H1 (cell line): ENCODE results near the gene PFDN5. TPM values are rescaled to one million over a fixed set of nuclear protein-coding genes. Genes with fewer than 3 reads are reported as not detected.

Experiments used
- CTCF ChIA-PET: fragments of 300-600 bp; sonication (Branson Sonifier 250); formaldehyde crosslinking; loops from one replicate; lab custom pipeline; 2021; ENCODE audit not compliant: partially characterized antibody; lab: Charles Lee
- POLR2A ChIA-PET: fragments of 300-600 bp; sonication (Branson Sonifier 250); formaldehyde crosslinking; loops from one replicate; lab custom pipeline; 2021; ENCODE audit warnings: inconsistent platforms; ENCODE audit not compliant: partially characterized antibody; lab: Charles Lee
- DNase-seq, 2 experiments: peaks; one replicate each; pipeline versions ENCODE4 v3.0.0 to v3.0.0-alpha.2; 2010 to 2022; ENCODE audit warnings: low spot score in 2 of 2, low read depth in 1 of 2, mixed read lengths in 1 of 2
- FAIRE-seq: peaks from 2 replicates; lab custom pipeline; 2011; peaks lifted over from hg19 to GRCh38; lab: Jason Lieb, UNC
- H2AFZ ChIP-seq: 2 replicates; pipeline ENCODE4 v1.8.1; 2012; ENCODE audit warnings: low read length, inconsistent platforms
- H2AK5ac ChIP-seq: 2 replicates; pipeline ENCODE4 v1.6.1; 2013; ENCODE audit warnings: low read depth, low read length
- H2BK120ac ChIP-seq: replicated peaks from 2 replicates; pipeline ENCODE3; 2013; ENCODE audit warnings: low read depth, low read length, inconsistent platforms
- H2BK12ac ChIP-seq: 2 replicates; pipeline ENCODE4 v1.6.1; 2013; ENCODE audit warnings: low read depth, low read length
- H2BK15ac ChIP-seq: 2 replicates; pipeline ENCODE4 v1.6.1; 2013; ENCODE audit warnings: low read length
- H2BK20ac ChIP-seq: 2 replicates; pipeline ENCODE4 v1.6.1; 2013; ENCODE audit warnings: low read length
- H2BK5ac ChIP-seq: 2 replicates; pipeline ENCODE4 v1.6.1; 2013; ENCODE audit warnings: low read depth, low read length
- H3K14ac ChIP-seq: 2 replicates; pipeline ENCODE4 v1.6.1; 2013; ENCODE audit warnings: inconsistent platforms; ENCODE audit not compliant: insufficient read length
- H3K18ac ChIP-seq: 2 replicates; pipeline ENCODE4 v1.6.1; 2013; ENCODE audit warnings: low read length; ENCODE audit errors: extremely low read depth
- H3K23ac ChIP-seq: 2 replicates; pipeline ENCODE4 v1.6.1; 2013; ENCODE audit warnings: inconsistent platforms; ENCODE audit not compliant: insufficient read length
- H3K23me2 ChIP-seq: 2 replicates; pipeline ENCODE4 v1.6.1; 2013; ENCODE audit warnings: low read depth, low read length
- H3K27ac ChIP-seq: 2 replicates; pipeline ENCODE4 v1.6.1; 2011; ENCODE audit warnings: low read depth, low read length, inconsistent platforms
- H3K27me3 ChIP-seq, 4 experiments: replicated peaks in 1 of 4; 1 replicate in 1 of 4; 2 replicates in 3 of 4; pipeline versions ENCODE4 v1.6.1 to v1.8.1; 2011 to 2013; ENCODE audit warnings: low read length in 3 of 4, mild to moderate bottlenecking in 3 of 4, inconsistent platforms in 2 of 4, mixed read lengths in 2 of 4, moderate library complexity in 1 of 4; ENCODE audit not compliant: control insufficient read depth in 3 of 4, insufficient read depth in 3 of 4; ENCODE audit errors: extremely low read depth in 1 of 4
- H3K36me3 ChIP-seq, 4 experiments: 2 replicates each; pipeline versions ENCODE4 v1.6.1 to v1.8.1; 2011 to 2013; ENCODE audit warnings: mild to moderate bottlenecking in 4 of 4, low read length in 3 of 4, moderate library complexity in 2 of 4, control low read depth in 1 of 4, inconsistent platforms in 1 of 4; ENCODE audit not compliant: insufficient read depth in 4 of 4, control insufficient read depth in 2 of 4
- H3K4ac ChIP-seq: replicated peaks from 2 replicates; pipeline ENCODE3; 2013; ENCODE audit warnings: low read length, low read depth, mixed read lengths, inconsistent platforms; ENCODE audit not compliant: insufficient read length
- H3K4me1 ChIP-seq, 4 experiments: replicated peaks in 1 of 4; 1 replicate in 1 of 4; 2 replicates in 3 of 4; pipeline versions ENCODE4 v1.6.1 to v1.8.1; 2011 to 2013; ENCODE audit warnings: low read length in 3 of 4, inconsistent platforms in 2 of 4, mixed read lengths in 1 of 4; ENCODE audit not compliant: insufficient read depth in 4 of 4, control insufficient read depth in 3 of 4
- H3K4me2 ChIP-seq, 2 experiments: 2 replicates each; pipeline versions ENCODE4 v1.6.1 to v1.8.1; 2011 to 2013; ENCODE audit warnings: low read depth in 2 of 2, low read length in 2 of 2, control low read depth in 1 of 2, inconsistent platforms in 1 of 2, mild to moderate bottlenecking in 1 of 2; ENCODE audit not compliant: insufficient read depth in 1 of 2
- H3K4me3 ChIP-seq, 4 experiments: fragments of 200-600, 300-600 bp in 1 of 4; sonication (generic), shearing (Covaris generic), sonication (Bioruptor Twin) in 1 of 4; 2 replicates each; pipeline versions ENCODE4 v1.5.1 to v1.8.1; 2011 to 2016; ENCODE audit warnings: low read length in 4 of 4, low read depth in 3 of 4, control low read depth in 2 of 4, inconsistent platforms in 2 of 4, mild to moderate bottlenecking in 2 of 4, mixed read lengths in 1 of 4, moderate library complexity in 1 of 4; ENCODE audit not compliant: insufficient read depth in 2 of 4; ENCODE audit errors: extremely low read depth in 1 of 4
- H3K56ac ChIP-seq: replicated peaks from 2 replicates; pipeline ENCODE3; 2013; ENCODE audit warnings: low read depth, mild to moderate bottlenecking, mixed read lengths, low read length, inconsistent platforms; ENCODE audit not compliant: insufficient read length
- H3K79me1 ChIP-seq: 2 replicates; pipeline ENCODE4 v1.6.1; 2013; ENCODE audit warnings: low read depth, low read length, control low read depth
- H3K79me2 ChIP-seq, 2 experiments: 2 replicates each; pipeline versions ENCODE4 v1.6.1 to v1.8.1; 2012 to 2013; ENCODE audit warnings: low read length in 2 of 2, mild to moderate bottlenecking in 2 of 2, inconsistent platforms in 1 of 2; ENCODE audit not compliant: insufficient read depth in 2 of 2, control insufficient read depth in 1 of 2
- H3K9ac ChIP-seq, 4 experiments: replicated peaks in 1 of 4; 1 replicate in 1 of 4; 2 replicates in 3 of 4; pipeline versions ENCODE4 v1.6.1 to v1.8.1; 2011 to 2013; ENCODE audit warnings: low read depth in 3 of 4, low read length in 3 of 4, control low read depth in 2 of 4, mild to moderate bottlenecking in 2 of 4, moderate library complexity in 2 of 4, inconsistent platforms in 1 of 4; ENCODE audit errors: extremely low read depth in 1 of 4
- H3K9me3 ChIP-seq, 2 experiments: 2 replicates each; pipeline versions ENCODE4 v1.6.1 to v1.8.1; 2012 to 2013; ENCODE audit warnings: mild to moderate bottlenecking in 2 of 2, moderate library complexity in 2 of 2, control low read depth in 1 of 2, inconsistent platforms in 1 of 2, low read depth in 1 of 2, low read length in 1 of 2, mixed read lengths in 1 of 2; ENCODE audit not compliant: insufficient read depth in 2 of 2
- H4K20me1 ChIP-seq, 2 experiments: replicated peaks in 1 of 2; 2 replicates each; pipeline versions ENCODE3 to v1.8.1; 2011 to 2013; ENCODE audit warnings: inconsistent platforms in 2 of 2, low read length in 2 of 2, mild to moderate bottlenecking in 1 of 2; ENCODE audit not compliant: insufficient read depth in 2 of 2, control insufficient read depth in 1 of 2
- H4K5ac ChIP-seq: 2 replicates; pipeline ENCODE4 v1.6.1; 2013; ENCODE audit warnings: low read length, low read depth, mixed read lengths, inconsistent platforms; ENCODE audit not compliant: insufficient read length
- H4K8ac ChIP-seq: 2 replicates; pipeline ENCODE4 v1.8.0; 2013; ENCODE audit warnings: mild to moderate bottlenecking, moderate library complexity, low read length, inconsistent platforms; ENCODE audit not compliant: insufficient read depth; ENCODE audit errors: extremely low read depth
- H4K91ac ChIP-seq: replicated peaks from 2 replicates; pipeline ENCODE3; 2013; ENCODE audit warnings: low read length, mixed read lengths, inconsistent platforms; ENCODE audit not compliant: insufficient read length
- EP300 ChIP-seq, 2 experiments: IDR thresholded peaks; 1 replicate in 1 of 2; 2 replicates in 1 of 2; pipeline ENCODE4 v1.6.1; 2011 to 2012; ENCODE audit warnings: low read depth in 2 of 2, low read length in 2 of 2, mild to moderate bottlenecking in 2 of 2, borderline replicate concordance in 1 of 2, inconsistent platforms in 1 of 2, moderate library complexity in 1 of 2
- WGBS, 2 experiments: shearing (Covaris generic) in 1 of 2; methylation state at CpG; one replicate each; pipeline versions ENCODE4 v1.1.6 to v1.1.7; 2013 to 2015; ENCODE audit warnings: low lambda C conversion rate in 2 of 2, mixed read lengths in 2 of 2, inconsistent platforms in 1 of 2, low coverage in 1 of 2, missing lambda C conversion rate in 1 of 2; ENCODE audit not compliant: insufficient replicate concordance in 2 of 2, insufficient coverage in 1 of 2, insufficient read length in 1 of 2; ENCODE audit errors: extremely low coverage in 1 of 2, missing lambda C conversion rate in 1 of 2; 5-methylcytosine and 5-hydroxymethylcytosine counted together
- polyA plus RNA-seq, 7 experiments: library from polyadenylated mRNA; depleted of rRNA in 3 of 7; stranded (reverse) in 5 of 7; unstranded in 2 of 7; fragments of >200 nt in 5 of 7; fragments of 200-250 nt in 2 of 7; gene quantifications; 1 replicate in 5 of 7; 2 replicates in 1 of 7; 4 replicates in 1 of 7; pipeline versions ENCODE4 v1.2.1 to v1.2.3, GENCODE V29; 2011 to 2013; ENCODE audit warnings: missing spikeins in 2 of 7, mixed read lengths in 2 of 7
- total RNA-seq: library from RNA; stranded (reverse); fragmentation: NEBNext Ultra II Directional; extraction: Animal tissue kit (Norgen Biotek cat#: 25700); gene quantifications from 2 replicates; pipeline ENCODE4 v1.2.1, GENCODE V29; 2021

PFDN5 gene
- total and polyA plus RNA-seq, 2 of the 8 experiments (the other 6 are each of a cell fraction or from before 2014, with no cell fraction given) = 290 to 630 TPM

DNA sequence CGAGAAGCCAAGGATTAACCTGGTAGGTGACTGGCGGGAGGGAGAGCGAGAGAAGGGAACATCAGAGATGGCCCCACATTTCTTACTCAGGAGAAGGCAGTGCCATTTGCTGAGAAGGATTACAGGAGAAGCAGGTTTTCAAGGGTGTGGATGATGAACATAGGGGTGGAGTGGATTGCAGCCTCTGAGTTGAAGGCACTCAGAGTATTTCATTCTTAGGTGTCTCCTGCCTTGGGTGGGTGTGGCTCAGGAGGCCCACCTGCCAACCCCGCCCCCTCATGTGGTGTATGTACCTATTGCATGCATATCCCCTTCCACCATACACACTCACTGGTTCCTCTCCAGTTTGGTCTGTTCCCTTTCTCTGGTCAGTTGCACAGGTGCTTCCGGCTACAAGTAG is 20.9 kb upstream of the PFDN5 start:
- Histone ChIP-seq H3K4ac (no peak overlapping the region), H3K4me1 (peaks cover 0 to 4% (median under 1%) of the 10 kb centered on the region in 4 experiments; a peak in 3 of 7 replicates), H3K27ac (no peak overlapping the region), H2AK5ac (no peak overlapping the region), H3K79me2 (peaks cover 0 to 14% of the 10 kb centered on the region in 2 experiments; a peak in 2 of 4 replicates), H2BK5ac (no peak overlapping the region), H3K4me3 (no peak overlapping the region), H3K9ac (no peak overlapping the region), H3K9me3 (no peaks in the 10 kb centered on the region), H2BK12ac (no peak overlapping the region), H3K27me3 (no peaks in the 10 kb centered on the region), H4K5ac (no peak overlapping the region), H3K36me3 (peaks cover 14 to 55% (median 37%) of the 10 kb centered on the region in 4 experiments), H2AFZ (no peak overlapping the region), H4K20me1 (peaks cover 4 to 11% of the 10 kb centered on the region in 2 experiments), H4K8ac (no peak overlapping the region), H2BK20ac (no peak overlapping the region), H3K79me1 (peaks cover 9% of the 10 kb centered on the region), H3K23me2 (no peaks in the 10 kb centered on the region), H3K14ac (no peak overlapping the region), H3K56ac (no peak overlapping the region), H3K23ac (no peak overlapping the region), H3K4me2 (no peak overlapping the region), H3K18ac (no peak overlapping the region), H4K91ac (no peak overlapping the region), H2BK15ac (no peak overlapping the region), H2BK120ac (no peak overlapping the region)
- POLR2A ChIA-PET = no interaction called here
- DNase-seq = no peak
- CTCF ChIA-PET = interaction anchor here (1.0 to 9.8 kb wide), 3 partner anchors 13 to 62 kb away, joined by 3 to 179 read pairs (median 3); no protein-coding TSS in a partner anchor
- no peak for FAIRE-seq
- no peak for TF ChIP-seq EP300 (IDR thresholded peaks at IDR 0.05; ENCODE audit: borderline replicate concordance in 1 of 2, low read depth in 2 of 2, low read length in 2 of 2)
- 95% methylated on average over 5 of the region's 5 CpGs; no CpG with 5 or more reads in 1 of the 2 experiments for WGBS, 2 experiments
